GM18909 (cell line): ENCODE measurements around the gene SRPRB.

Source experiments
- ATAC-seq: cut with Tn5 transposase; IDR thresholded peaks from one replicate; pipeline ENCODE4 v1.9.1; 2021; ENCODE audit warnings: mild to moderate bottlenecking; ENCODE audit not compliant: unreplicated experiment, poor library complexity

Gene SRPRB

DNA sequence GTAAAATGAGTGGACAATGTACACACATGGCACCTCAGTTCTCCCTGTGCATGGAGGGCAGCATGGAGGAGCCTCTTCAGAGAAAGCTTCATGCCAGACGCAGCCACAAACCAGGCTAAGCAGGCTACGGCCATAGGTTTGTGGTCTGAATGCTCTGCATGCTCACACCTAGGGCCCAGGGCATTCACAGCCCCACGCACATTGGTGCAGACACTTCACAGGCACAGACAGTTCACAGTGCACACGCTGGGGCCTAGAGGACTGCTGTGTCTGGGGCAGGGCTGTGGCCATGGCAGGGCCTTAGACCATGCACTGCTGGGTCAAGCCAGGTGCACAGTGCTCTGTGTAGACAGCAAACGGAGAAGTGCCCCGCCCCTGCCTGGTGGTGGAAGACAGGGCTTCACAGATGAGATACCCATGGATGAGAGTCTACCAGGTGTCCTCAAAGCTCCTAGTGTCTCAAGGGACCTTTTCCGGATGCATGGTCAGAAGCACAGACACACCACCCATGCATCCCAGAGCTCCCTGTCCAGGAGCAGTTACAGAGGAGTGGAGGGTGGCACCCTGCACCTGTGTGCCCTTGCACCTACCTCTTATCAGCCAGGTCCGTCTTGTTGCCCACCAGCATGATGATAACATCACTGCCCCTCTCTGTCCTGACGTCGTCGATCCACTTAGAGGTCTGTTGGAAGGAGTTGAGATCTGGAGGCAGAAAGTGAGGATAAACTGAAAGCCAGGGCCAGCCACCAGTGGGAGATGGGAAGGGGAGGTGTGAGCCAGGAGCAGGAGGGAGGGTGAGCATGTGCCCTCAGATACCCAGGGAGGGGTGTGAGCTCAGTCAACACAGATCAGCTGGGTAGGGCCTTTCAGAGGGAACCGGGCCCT is 33.5 kb downstream of the SRPRB start:
- ATAC-seq = no peak

DNA sequence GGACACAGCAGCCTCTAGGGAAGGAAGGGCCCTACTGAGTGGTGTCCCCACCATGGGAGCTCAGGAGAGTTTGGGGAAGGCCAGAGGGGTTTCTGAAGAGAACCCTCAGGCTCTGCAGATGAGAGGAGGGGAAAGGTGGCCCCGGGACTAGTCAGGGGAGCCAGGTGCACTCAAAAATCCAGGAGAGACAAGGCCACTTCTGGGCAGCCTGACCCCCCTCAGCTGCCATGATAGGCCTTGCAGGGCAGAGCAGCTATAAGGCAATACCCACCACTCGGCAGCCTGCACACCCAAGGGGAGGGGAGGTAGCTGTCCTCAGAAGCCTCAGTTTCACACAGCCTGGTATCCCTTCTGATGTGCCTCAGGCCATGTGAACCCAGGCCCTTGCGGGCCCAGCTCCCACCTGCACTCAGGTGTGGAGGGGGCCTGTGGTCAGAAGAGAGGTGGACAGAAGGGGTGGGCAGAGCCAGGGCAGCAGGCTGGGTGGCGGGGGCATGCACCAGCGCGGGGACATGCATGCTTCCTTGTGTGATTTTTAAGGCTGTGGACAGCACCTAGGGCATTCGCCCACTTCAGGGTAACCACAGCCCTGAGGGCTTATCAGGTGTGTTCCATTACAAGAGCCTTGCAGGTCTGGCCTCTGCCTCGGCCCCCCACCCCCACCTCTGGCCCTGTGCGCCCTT is 34.6 kb downstream of the SRPRB start:
- no peak for ATAC-seq

DNA sequence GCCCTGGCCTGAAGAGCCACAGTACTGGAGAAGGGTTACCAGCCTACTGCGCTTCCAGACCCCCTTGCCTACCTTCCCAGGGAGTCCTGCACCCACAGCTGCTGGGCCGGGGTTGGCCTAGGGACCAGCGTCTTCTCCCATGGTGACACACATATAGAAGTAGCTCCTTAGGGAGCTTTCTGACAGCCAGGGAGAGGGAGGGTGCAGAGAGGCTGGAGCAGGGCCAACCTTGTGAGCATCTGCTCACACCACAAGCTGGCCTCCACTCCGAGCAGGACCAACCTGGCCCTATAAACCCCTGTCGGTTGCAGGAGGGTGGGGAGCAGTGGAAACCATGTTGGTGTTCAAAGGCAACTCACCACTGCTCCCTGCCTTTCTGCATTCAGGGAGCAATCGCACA is 35.2 kb downstream of the SRPRB start:
- ATAC-seq = no peak

DNA sequence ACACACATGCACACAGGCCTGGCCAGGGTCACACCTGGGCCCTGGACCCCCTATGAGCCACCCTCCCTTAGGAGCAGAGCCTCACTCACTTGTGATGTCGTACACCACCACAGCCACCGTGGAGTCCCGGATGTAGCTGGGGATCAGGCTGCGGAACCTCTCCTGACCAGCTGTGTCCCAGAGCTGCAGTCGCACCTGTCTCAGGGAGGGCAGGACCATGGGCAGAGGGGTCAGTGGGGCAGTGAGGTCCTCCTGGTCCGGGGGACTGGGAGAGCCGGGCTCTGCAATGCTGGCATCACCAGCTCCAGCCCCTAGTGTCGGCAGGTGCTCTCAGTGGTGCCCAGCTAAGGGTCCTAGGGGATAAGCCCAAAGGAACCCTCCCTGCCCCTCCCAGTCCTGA is 35.6 kb downstream of the SRPRB start:
- no peak for ATAC-seq

DNA sequence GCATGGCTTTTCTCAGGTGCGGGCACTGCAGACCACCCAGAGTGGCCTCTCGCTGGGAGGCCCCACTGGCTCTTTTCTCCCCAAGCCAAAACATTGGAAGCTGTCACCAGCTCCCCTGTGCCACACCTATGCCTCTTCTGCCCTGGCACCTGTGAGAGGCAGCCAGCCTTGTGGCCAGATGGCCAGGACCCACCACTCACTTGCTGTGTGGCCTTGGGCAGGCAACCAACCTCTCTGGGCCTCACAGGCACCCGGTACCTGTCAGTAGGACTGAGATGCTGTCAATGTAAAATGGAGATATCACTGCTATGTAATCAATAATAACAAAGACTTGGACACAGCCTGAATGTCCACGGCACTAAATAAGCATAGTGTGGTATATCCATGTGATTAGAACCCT is 36.5 kb downstream of the SRPRB start:
- no peak for ATAC-seq

DNA sequence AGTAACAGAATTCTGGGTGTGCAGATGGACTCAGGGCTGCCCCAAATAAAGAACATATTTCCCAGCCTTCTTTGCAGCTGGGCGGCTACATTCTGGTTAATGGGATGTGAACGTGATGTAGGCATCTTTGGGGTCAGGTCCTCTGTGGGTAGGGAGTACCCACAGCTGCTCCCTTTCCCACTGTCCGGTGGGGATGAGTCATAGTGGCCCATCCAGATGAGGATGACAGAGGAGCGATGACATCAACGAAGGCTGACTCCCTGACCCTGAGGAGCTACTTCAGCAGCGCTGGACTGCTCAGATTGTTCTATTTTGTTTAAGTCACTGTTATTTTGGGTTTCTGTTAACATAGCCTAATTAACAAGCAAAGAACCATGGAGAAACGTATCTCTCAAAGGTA is 38.0 kb downstream of the SRPRB start:
- no peak for ATAC-seq

DNA sequence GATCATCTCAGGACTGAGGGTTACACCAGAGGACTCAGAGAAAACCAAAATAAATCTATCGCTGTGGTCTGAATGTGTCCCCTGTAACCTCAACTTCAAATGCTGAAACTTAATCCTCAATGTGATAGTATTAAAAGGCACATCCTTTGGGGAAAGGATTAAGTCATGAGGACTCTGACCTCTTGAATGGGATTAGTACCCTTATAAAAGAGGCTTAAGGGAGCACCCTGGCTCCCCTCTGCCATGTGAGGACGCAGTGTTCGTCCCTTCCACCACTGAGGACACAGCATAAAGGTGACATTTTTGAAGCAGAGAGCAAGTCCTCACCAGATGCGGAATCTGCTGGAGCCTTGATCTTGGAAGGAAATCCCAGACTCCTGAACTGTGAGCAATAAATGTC is 39.5 kb downstream of the SRPRB start:
- ATAC-seq = no peak

DNA sequence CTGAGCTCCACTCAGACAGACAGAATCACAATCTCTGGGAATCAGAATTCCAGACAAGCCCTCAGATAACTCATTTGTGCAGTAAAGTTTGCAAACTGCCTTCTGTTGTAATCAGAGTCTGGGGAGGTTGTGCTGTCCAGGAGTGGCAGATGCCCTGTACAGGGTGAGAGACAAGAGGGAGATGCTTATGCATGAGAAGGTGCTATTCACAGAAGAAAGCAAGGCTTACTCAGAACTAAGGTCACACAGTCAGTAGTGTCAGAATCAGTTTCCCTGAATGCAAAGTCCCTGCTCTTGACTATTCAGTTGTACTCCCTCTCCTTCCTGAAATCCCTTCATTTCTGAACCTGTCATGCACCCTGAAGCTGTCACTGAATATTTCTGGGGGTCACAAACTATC is 43.7 kb downstream of the SRPRB start:
- ATAC-seq = no peak

DNA sequence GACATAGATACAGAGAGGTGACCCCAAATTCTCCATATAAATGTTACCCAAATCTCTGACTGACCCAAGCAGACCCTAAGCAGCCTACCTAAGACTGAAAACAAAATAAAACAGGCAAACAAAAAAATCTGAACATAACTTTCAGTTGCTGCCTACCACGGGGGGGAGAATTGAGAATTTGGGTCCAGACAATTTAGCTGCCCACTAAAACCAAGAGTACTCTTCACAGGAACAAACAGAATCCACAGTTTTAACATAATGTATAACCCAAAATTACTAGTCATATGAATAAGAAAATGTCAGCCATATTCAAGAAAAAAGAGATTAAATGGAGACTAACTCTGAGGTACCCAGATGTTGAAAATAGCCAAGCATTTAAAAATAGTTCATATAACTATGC is 44.4 kb downstream of the SRPRB start:
- no peak for ATAC-seq

DNA sequence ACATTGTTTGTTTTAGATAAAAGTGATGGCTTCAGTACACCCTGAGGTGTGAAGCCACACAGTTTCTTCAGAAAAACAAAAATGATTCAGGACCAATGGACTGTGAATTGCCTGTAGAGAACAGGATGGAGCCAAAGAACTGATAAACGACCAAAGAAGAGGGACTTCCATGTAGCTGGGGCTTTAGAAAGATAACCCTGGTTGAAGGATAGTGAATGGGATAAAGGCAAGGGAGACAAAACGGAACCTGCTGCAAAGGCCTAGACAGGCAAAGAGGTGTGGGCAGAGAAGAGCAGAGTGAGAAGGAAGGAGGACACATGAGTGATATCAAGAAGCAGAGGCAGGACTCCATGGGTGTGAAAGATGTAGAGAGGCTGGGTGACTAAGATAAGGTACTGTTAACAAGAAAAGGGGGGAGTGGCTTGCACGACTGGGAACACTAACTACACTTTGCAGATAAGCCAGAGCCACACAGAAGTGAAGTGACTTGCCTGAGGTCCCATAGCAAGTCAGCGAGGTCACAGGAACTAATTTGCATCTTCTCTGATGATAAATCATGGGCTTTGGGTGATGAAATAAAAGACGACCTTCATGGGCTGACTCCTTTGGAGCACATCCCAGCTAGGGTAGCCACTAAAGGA is 45.8 kb downstream of the SRPRB start:
- ATAC-seq = peak; percentile 43

DNA sequence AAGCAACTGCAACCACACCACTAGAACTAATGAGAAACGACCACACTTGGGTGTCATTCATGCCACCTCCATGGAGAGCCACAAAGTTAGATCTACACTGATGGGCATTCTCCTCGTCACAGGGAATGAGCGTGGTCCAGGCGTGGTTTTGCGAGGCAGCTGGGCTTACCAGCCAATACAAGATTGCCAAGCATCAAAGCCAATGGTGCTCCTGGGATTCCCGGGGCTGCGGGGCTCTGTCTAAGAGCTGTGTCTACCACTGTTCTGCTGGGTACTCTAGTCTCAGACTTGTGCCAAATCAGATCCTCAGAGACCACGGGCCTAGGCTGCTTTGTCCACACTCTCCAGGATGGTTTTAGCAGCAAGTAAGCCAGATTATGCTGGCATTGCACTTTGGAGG is 46.3 kb downstream of the SRPRB start:
- no peak for ATAC-seq

DNA sequence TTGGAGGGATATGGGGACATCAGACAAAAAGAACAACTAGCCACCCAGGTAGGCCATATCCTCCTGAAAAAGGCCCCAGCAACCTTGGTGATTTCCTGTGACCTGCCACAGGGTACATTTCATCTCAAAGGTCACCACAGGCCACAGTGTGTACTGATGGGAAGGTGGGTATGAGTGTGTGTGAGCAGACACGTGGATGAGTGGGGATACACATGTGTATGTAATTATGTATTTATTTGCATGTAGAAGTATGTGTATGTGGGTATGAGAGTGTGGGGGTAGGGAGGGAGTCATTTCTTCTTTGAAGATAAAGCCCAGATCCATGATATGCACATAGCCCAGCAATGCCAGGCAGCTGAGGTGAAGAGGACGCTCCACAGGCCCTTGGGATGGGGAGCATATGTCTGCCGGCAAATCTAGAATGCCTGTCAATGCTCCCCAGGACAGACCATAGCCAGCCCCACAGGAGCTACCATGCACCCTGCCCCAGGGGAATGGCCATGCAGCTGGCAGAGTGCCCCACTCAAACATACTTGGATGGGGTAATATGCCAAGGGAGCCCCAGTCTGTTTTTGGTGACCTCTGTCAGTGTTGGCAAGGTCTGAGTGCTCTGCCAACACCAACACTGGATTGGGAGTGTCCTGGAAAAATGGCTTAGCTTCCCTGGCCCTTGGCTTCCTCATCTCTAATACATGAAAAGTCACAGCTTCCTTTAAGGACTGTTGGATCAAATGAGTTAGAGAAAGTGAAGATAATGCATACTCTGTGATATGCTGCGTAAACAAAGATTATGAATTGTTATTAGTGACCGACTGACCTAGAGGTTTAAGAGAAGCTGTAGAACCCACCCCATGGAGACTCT is 47.7 kb downstream of the SRPRB start:
- ATAC-seq = no peak

DNA sequence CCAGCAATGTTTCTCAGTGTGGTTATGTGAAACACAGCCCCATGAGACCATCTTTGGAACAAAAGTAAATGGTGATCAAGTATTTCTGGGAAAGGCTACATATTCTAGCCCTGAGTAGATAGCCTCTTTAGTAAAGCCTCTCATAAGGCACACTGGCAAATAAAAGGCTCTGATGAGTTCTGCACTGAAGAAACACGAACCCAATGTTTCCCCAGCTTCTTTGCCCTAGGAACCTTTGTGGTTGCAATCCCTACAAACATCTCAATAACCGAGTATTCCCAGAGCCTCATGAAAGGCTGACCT is 48.3 kb downstream of the SRPRB start:
- ATAC-seq = no peak

DNA sequence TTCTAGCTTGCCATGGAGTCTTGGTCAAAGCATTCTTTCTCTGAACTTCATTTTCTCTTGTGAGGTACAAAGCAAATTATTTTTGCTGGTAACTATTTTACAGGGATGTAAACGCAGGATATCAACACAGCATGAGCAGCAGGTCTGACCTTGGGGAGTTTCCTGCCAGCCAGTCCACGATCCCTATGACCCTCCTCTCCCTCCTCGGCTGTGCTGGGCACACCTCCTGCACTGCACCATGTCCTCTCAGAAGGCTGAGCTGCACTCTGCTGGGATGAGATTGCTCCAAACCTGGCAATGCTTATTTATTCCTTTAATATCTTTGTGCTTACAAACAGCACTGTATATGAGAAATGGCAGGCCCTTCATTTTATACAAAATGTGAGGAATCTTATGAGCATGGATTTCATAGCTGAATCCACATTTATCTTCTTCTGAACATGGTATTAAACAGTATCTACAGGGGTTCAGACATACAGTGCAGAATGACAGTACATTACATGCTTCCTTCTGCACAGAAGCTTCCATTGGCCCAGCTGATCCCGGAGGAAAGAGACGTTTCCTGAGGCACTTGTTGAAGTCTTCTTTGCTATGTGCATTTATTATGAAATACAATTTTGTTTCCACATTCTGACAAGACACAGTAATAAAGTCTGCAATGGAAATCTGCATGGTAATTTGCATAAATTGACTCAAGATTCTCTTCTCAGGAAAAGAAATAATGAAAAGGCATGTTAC is 48.8 kb downstream of the SRPRB start:
- no peak for ATAC-seq

DNA sequence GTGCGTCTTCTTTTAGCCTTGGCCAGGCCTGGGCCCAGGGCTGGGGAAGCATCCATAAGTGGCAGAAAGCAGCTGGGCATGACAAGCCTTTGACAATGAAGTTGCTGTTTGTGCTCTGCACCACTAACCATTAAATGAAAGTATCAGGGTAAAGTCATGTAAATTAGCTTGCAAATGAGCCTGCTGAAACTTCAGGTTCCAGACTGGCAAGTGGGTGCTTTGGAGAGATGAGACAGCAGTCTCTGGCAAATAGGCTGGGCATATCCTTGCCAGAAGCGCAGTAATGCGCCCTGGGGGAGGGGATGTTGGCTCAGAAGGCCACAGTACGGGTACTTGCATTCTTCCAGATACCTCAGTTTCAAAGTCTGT is 49.4 kb downstream of the SRPRB start:
- no peak for ATAC-seq

DNA sequence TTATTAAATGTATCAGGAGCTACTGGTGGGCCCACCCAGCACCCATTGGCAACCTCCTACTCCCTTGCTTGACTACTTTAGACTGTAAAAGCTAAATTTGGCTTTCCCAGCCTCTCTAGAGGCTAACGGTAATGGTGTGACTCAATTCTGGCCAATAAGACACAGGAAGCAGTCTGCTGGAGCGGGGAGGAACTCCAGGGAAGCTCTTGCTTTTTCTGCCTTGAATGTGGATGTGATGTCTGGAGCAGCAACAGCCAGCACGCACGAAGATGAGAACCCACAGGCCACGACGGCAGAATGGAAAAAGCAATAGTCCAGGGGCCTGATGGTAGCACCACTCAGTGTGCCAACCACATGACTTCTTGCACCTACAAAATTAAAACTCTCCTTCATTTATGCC is 50.2 kb downstream of the SRPRB start:
- ATAC-seq = no peak

DNA sequence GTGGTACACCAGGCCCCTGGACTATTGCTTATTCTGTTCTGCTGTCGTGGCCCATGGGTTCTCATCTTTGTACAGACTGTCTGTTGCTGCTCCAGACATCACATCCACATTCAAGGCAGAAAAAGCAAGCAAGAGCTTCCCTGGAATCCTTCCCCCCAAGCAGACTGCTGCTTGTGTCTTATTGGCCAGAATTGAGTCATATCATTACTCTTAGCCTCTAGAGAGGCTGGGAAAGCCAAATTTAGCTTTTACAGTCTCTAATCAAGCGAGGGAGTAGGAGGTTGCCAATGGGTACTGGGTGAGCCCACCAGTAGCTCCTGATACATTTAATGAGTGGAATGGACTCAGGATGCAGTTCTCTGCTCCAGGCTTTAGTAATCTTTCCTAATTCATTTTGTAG is 50.7 kb downstream of the SRPRB start:
- no peak for ATAC-seq

DNA sequence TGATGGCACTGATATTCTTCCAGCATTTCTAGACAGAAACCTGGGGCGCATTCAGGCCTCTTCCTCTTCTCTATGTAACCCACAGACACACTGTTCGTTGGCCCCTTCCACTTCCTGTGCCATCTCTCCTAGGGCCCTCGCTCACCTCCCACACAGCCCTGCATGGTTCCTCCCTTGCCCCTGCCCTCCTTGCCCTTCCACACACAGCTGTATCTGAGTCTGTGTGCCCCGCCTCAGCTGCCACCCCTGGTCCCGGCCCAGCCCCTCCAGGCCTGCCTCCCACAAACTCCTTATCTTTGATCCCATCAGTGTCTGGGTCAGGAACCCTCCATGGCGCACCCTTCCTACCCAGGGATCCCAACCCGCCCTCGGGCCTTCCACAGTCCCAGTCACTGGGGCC is 52.2 kb downstream of the SRPRB start:
- ATAC-seq = no peak

DNA sequence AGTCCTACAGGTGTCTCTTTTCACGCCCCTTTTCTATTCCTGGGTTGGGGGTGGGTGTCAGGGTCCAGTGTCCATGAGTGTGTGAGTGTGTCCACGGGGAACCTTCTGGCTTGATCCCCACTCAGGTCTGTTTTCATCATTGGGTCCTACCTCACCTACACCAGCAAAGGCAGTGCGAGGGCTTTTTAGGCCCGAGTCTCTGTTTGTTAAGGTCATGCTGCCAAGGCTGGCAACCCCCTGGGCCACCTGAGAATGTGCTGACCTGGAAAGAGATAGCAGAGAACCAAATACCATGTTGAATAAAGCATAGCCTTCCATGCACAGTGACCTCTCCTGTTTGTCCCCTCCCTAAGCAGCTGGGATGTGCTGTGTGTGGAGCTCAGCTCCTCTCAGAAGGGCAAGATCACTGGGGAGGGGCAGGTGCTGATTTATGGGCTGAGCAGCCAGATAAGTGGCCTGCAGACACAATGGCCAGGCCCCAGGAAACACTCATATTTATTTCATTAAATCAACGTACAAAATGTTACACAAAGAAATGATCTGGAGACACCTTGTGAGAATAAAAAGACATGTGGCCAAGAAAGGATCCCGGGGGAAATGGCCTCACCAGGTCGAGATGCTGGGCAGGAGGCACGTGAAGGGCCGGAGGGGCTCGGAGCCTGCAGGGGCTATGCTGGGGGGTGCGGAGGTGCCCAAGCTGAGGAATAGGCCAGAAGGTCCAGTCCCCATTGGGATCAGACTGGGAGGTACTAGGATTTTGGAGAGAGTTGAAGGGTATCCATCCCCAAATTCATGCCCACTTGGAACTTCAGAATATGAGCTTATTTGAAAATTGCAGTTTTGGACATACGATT is 54.0 kb downstream of the SRPRB start:
- ATAC-seq = no peak
